H1 (cell line): ENCODE data around the gene DHX38.

Experiments used
- CBX5 ChIP-seq: fragments of 300-800, 300-1000 bp; sonication (generic); IDR thresholded peaks from 2 replicates; pipeline ENCODE4 v1.7.1; 2016; ENCODE audit warnings: antibody characterized with exemption, low read length, low read depth
- CEBPB ChIP-seq: IDR thresholded peaks from 2 replicates; pipeline ENCODE4 v1.6.1; 2012; ENCODE audit warnings: low read depth, low read length
- CHD1 ChIP-seq: IDR thresholded peaks from 2 replicates; pipeline ENCODE4 v1.6.1; 2012; ENCODE audit warnings: low read depth, low read length, improper control_type of control experiment
- JUN ChIP-seq: IDR thresholded peaks from 2 replicates; pipeline ENCODE4 v1.6.1; 2011; ENCODE audit warnings: low read depth, mild to moderate bottlenecking, improper control_type of control experiment, low read length
- POLR2AphosphoS5 ChIP-seq: IDR thresholded peaks from 2 replicates; pipeline ENCODE4 v1.6.1; 2011; ENCODE audit warnings: low read depth, low read length
- SP2 ChIP-seq: IDR thresholded peaks from 2 replicates; pipeline ENCODE4 v1.6.1; 2012; ENCODE audit warnings: mild to moderate bottlenecking, low read length, inconsistent platforms
- SUZ12 ChIP-seq: fragments of 200-600 bp; sonication (generic); IDR thresholded peaks from 2 replicates; pipeline ENCODE4 v1.6.1; 2012; ENCODE audit warnings: mild to moderate bottlenecking, inconsistent platforms, low read length, moderate library complexity, mixed read lengths
- TAF7 ChIP-seq: optimal IDR thresholded peaks from 2 replicates; pipeline ENCODE3; 2011; ENCODE audit warnings: low read depth, mild to moderate bottlenecking, inconsistent platforms, low read length, moderate library complexity, borderline replicate concordance
- TF ChIP-seq, protein P1 (sequence below), 3 experiments: IDR thresholded peaks; 1 replicate in 2 of 3; 2 replicates in 1 of 3; pipeline versions ENCODE4 v1.5.1 to v1.6.1; 2011; ENCODE audit warnings: low read length in 3 of 3, mild to moderate bottlenecking in 3 of 3, inconsistent platforms in 2 of 3, low read depth in 1 of 3, moderate library complexity in 1 of 3; ENCODE audit not compliant: insufficient read depth in 1 of 3; ENCODE audit errors: control extremely low read depth in 1 of 3
- TF ChIP-seq, protein P2 (sequence below): IDR thresholded peaks from 2 replicates; pipeline ENCODE4 v1.6.1; 2011; ENCODE audit warnings: low read depth, mild to moderate bottlenecking, low read length; ENCODE audit not compliant: insufficient read depth

DNA sequence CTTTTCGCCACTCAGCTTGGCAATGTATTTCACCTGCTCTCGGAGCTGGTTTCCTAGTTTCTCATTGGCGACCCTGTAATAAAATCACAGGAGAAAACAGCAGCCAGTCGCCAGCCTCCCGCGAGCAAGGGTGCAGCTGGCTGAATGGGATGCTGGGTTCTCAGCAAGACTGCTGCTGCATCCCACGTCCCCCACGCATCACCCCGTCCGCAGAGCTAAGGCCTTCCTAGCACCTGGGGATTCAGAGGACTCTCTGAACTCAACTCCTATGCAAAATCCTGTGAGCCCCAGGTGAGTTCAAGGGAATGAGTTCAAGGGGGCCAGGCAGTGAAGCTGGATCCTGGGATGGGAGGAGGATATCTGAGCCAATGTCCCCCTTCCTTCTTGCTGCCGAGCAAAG lies 29.3 kb downstream of the DHX38 start:
- TF ChIP-seq, protein P1, sequence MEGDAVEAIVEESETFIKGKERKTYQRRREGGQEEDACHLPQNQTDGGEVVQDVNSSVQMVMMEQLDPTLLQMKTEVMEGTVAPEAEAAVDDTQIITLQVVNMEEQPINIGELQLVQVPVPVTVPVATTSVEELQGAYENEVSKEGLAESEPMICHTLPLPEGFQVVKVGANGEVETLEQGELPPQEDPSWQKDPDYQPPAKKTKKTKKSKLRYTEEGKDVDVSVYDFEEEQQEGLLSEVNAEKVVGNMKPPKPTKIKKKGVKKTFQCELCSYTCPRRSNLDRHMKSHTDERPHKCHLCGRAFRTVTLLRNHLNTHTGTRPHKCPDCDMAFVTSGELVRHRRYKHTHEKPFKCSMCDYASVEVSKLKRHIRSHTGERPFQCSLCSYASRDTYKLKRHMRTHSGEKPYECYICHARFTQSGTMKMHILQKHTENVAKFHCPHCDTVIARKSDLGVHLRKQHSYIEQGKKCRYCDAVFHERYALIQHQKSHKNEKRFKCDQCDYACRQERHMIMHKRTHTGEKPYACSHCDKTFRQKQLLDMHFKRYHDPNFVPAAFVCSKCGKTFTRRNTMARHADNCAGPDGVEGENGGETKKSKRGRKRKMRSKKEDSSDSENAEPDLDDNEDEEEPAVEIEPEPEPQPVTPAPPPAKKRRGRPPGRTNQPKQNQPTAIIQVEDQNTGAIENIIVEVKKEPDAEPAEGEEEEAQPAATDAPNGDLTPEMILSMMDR (IDR thresholded peaks at IDR 0.05; ENCODE audit: control extremely low read depth in 1 of 3, insufficient read depth in 1 of 3, low read depth in 1 of 3, low read length in 3 of 3): no peak
- no peak for TF ChIP-seq CEBPB
- TF ChIP-seq CHD1: no peak
- TF ChIP-seq JUN: no peak
- TF ChIP-seq, protein P2, sequence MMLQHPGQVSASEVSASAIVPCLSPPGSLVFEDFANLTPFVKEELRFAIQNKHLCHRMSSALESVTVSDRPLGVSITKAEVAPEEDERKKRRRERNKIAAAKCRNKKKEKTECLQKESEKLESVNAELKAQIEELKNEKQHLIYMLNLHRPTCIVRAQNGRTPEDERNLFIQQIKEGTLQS: no peak
- no peak for TF ChIP-seq CBX5
- no peak for TF ChIP-seq SUZ12
- TF ChIP-seq POLR2AphosphoS5: no peak
- TF ChIP-seq SP2: no peak
- TF ChIP-seq TAF7: no peak
